GM21825 (cell line): ENCODE data around the gene FURIN.
"Not testable (repeated sequence)": the region's sequence is repeated elsewhere in the genome, so short reads cannot be mapped to it uniquely, and the experiment has no call there.

Experiments used
- ATAC-seq: cut with Tn5 transposase; IDR thresholded peaks from one replicate; pipeline ENCODE4 v1.9.1; 2021; ENCODE audit warnings: mild to moderate bottlenecking, moderate library complexity; ENCODE audit not compliant: unreplicated experiment

FURIN gene

GRCh38 chr15:90881978-90882721 is 13.8 kb downstream of the FURIN start:
- no peak for ATAC-seq

GRCh38 chr15:90882781-90883525 is 14.6 kb downstream of the FURIN start:
- ATAC-seq = no peak

- ATAC-seq = no peak
Observed at GRCh38 chr15:90883526-90883975, 15.2 kb downstream of the FURIN start.

GRCh38 chr15:90883976-90884718 is 15.8 kb downstream of the FURIN start, which contains the start of gene FES:
Gene FES (plus strand): TSS chr15:90884504. CDS start chr15:90885046, 542 bp downstream.
- ATAC-seq = no peak

- no peak for ATAC-seq
Observed at GRCh38 chr15:90884719-90885431, 16.5 kb downstream of the FURIN start.

GRCh38 chr15:90885432-90886290 is 17.3 kb downstream of the FURIN start:
- ATAC-seq = peak; percentile 37

- no peak for ATAC-seq
Observed at GRCh38 chr15:90886291-90886614, 17.9 kb downstream of the FURIN start.

GRCh38 chr15:90887037-90887481 is 18.7 kb downstream of the FURIN start:
- ATAC-seq = no peak

- ATAC-seq = no peak
Observed at GRCh38 chr15:90889313-90889730, 20.9 kb downstream of the FURIN start.

GRCh38 chr15:90889736-90890456 is 21.5 kb downstream of the FURIN start:
- ATAC-seq = no peak

GRCh38 chr15:90890839-90891238 is 22.5 kb downstream of the FURIN start:
- ATAC-seq = no peak

- ATAC-seq = no peak
Observed at GRCh38 chr15:90891346-90891949, 23.1 kb downstream of the FURIN start.

- no peak for ATAC-seq
Observed at GRCh38 chr15:90892023-90892422, 23.6 kb downstream of the FURIN start.

- ATAC-seq = no peak
Observed at GRCh38 chr15:90892498-90893174, 24.2 kb downstream of the FURIN start.

- no peak for ATAC-seq
Observed at GRCh38 chr15:90893175-90894090, 25.0 kb downstream of the FURIN start.

GRCh38 chr15:90895571-90896117 is 27.3 kb downstream of the FURIN start:
- no peak for ATAC-seq

- not testable (repeated sequence) for ATAC-seq
Observed at GRCh38 chr15:90897131-90897655, 28.8 kb downstream of the FURIN start.
